Tongue (tissue), 2 donors: ENCODE data around the gene INS. TPM values are rescaled to one million over a fixed set of nuclear protein-coding genes. Genes with fewer than 3 reads are reported as not detected.
"Not testable (repeated sequence)": the region's sequence is repeated elsewhere in the genome, so short reads cannot be mapped to it uniquely, and the experiment has no call there.

ENCODE experiments used
- DNase-seq: peaks from one replicate; pipeline ENCODE4 v3.0.0-alpha.2; 2015
- total RNA-seq: library from RNA; depleted of rRNA; stranded (reverse); fragments of >200 nt; gene quantifications from one replicate; pipeline ENCODE4 v1.2.3, GENCODE V29; 2014

INS gene
- total RNA-seq, 1 donor from 2014 or later: not detected

DNA sequence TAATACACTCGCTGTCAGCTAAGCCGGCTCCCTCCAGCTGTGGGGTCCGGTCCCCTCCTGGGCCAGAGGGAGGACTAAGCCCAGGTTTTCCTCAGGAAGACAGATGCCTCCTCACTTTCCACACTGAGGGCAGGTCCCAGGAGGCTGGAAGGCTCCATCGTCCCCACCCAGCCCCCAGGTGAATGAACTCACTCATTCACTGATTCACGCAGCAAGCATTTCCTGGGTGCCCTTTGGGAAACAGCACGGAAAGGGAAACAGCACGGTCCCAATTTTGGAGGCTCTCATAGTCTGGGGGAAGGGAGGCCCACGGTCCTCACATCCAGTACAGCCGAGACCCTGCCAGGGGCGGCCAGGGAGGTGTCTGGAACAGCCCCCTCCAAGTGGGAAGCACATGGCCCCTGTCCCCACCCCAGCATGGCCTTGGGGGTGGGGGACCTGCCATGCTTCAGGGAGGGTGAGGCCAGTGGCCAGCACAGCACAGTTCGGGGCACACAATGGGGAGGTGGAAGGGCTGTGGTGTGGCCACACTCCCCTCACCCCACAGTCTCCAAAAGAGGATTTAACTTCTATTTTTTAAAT is 19.9 kb upstream of the INS start:
- no peak for DNase-seq

GRCh38 chr11:2180347-2180746 is 19.3 kb upstream of the INS start:
- DNase-seq: no peak

DNA sequence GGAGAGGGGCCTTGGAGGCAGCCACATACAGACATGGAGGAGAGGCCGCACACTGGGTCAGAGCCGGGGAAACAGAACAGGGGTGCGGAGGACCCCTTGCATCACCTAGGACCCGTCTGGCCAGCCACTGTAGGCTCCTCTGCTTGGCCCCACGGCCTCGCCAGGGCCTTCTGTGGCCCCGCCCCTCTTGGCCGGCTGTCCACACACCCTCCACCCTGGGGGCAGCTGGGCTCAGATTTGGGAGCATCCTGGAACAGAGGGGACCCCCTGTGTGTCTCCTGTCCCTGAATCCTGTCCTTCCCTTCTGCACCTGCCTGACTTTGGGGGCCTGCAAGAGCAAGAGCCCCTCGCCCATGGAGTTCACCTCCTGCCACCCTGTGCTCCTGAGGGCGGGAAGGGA is 18.5 kb upstream of the INS start:
- no peak for DNase-seq

GRCh38 chr11:2178906-2179494 is 18.0 kb upstream of the INS start:
- no peak for DNase-seq

GRCh38 chr11:2178055-2178773 is 17.2 kb upstream of the INS start:
- DNase-seq: not testable (repeated sequence)

- DNase-seq: no peak
Measured at GRCh38 chr11:2177076-2177475, 16.1 kb upstream of the INS start.

DNA sequence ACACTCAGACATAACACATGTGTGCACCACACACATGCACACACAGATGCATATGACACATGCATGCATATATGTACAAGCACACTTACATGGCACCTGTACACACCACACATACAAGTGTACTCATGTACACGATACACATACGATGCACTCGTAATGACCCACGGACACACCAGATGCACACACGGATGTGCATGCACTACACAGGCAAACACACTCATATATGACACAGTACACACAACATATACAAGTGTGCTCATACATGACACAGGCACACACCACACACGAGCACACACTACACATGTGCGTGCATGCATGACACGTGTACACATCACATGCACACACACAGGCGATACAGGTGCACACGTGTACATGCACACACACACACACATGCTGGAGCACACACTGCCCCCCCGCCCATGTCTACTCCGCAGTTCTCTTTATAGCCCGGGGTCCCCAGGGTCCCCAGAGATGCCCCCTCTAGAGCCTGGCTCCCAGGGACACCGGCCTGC is 15.4 kb upstream of the INS start:
- no peak for DNase-seq

GRCh38 chr11:2175659-2176058 is 14.7 kb upstream of the INS start:
- no peak for DNase-seq

DNA sequence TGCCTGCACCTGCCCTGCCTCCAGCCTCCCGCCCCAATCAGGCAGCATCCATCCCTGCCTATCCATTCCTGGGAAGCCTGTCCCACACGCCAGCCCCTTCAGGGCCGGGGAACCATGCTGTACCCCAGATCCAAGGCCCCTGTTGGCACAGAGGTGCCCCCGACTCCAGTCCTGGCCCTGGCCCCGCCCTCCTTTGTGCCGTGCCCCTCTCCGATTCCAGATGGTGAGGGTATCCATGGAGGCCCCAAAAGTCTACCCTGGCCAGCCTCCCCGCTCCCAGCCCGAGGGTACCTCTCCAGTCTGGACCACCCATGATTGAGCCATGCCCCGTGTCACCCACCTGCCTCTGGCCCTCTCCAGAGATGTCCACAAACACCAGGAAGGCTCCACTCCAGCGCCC is 13.4 kb upstream of the INS start:
- DNase-seq: no peak

GRCh38 chr11:2173761-2174160 is 12.8 kb upstream of the INS start:
- DNase-seq: no peak

DNA sequence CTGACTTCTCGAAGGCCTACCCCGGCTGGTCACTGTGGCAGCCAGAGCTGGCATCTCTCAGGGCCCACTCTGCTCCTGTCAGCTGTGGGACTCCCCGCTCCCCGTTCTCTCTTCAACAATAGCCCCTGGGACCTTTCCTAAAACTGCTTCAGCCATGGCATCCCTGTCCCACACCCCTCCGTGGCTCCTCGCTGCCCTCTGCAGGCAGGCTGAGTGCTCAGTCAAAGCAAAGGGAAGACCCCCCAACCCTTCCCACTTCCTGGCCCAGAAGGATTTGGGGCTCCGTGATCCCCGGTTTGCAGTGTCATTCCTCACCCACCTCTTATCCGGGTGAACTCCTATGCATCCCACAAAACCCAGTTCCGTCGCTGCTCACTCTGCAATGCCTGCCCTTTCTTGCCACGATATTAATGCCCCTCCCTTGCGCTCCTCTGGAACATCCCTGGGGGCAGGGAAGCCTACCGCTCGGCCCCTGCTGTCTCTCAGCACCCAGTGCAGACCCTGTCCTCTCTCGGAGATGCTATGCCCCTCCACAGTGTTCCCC is 12.2 kb upstream of the INS start:
- no peak for DNase-seq

GRCh38 chr11:2172676-2173075 is 11.7 kb upstream of the INS start:
- DNase-seq: no peak

- DNase-seq: no peak
Measured at GRCh38 chr11:2171591-2172003, 10.6 kb upstream of the INS start, which contains the start of gene TH. Gene TH (minus strand): TSS chr11:2171815. CDS start chr11:2171786, 29 bp downstream.

- no peak for DNase-seq
Measured at GRCh38 chr11:2169626-2170570, 8.9 kb upstream of the INS start.

DNA sequence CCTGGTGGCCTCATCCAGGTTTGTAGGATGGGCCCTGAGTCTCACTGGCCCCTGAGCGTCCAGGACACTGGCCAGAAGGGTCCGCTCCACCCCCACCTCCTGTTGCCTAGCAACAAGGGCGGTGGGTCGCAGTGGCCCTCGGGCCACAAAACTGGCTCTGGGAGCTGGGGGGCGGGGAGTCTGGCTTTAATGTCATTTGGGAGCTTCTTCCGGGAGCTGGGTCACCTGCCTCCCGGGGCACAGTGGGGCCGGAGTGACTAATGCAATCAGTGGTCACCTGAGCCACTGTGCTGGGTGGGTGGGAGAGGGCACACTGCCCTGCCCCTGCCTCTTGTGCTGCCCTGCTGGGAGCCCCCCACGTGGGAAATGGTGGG is 8.0 kb upstream of the INS start:
- no peak for DNase-seq

DNA sequence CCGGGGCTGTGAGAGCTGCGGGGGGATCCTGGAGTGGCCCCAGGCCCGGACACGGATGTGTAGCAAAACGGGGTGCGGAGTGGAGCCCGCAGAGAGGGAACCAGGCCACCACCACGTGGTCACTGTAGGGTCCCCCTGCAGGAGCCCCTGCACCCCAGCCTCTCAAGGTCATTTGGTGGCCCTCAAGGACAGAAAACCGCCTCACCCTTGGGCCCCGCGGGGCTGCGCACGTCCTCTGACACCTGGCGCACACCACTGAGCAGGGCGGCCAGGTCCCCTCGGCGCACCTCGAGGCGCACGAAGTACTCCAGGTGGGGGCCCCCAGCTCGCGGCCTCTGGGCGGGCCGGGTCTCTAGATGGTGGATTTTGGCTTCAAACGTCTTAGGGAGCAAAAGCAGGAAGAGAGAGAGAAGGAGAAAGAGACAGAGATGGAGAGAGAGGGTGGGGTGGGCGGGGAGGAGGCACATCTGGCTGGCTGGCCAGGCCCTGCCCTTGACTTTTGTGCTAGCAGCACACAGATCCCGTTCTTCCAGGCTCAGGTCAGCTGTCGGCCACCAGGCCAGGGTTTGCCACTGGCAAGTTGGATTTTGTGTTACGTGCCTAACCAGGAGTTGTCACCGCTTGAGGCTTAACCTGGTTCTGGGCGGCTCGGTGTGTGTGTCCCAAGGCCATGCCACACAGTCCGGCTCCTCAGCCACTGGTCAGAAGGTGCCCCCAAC is 7.4 kb upstream of the INS start:
- DNase-seq: no peak

- DNase-seq: no peak
Measured at GRCh38 chr11:2167141-2168045, 6.4 kb upstream of the INS start.

GRCh38 chr11:2166091-2166851 is 5.3 kb upstream of the INS start:
- peak; percentile 68 for DNase-seq

DNA sequence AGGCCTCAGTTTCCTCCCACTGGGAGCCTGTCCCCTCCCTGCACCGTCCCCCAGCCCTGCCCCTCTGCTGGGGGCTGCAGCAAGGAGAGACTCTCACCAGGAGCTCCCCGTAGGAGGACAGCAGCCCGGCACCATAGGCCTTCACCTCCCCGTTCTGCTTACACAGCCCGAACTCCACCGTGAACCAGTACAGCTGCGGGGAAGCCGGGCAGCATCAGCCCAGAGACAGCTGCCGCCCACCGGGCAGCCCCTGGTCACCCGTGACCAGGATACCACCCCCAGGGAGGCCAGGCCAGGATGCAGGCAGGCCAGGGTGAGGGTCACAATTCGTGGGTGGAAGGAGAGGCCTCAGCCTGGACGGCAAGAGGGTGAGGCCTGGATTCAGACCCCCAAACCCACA is 4.6 kb upstream of the INS start:
- DNase-seq: no peak
